HEK293 (cell line): Measurements from ENCODE around the gene KANK3.

Source experiments
- BCL11B ChIP-seq: fragments of 450-650 bp; formaldehyde crosslinking; IDR thresholded peaks from 2 replicates; pipeline ENCODE4 v1.5.1; 2016; ENCODE audit warnings: low read depth, missing biosample characterization, missing genetic modification characterization
- GFI1B ChIP-seq: fragments of 450-650 bp; formaldehyde crosslinking; IDR thresholded peaks from 2 replicates; pipeline ENCODE4 v1.5.1; 2016; ENCODE audit warnings: missing biosample characterization, missing genetic modification characterization
- GLIS2 ChIP-seq: fragments of 450-650 bp; formaldehyde crosslinking; IDR thresholded peaks from 2 replicates; pipeline ENCODE4 v1.5.1; 2016; ENCODE audit warnings: missing biosample characterization, missing genetic modification characterization
- KLF1 ChIP-seq: fragments of 450-650 bp; formaldehyde crosslinking; IDR thresholded peaks from 2 replicates; pipeline ENCODE4 v1.5.1; 2016; ENCODE audit warnings: missing biosample characterization, missing genetic modification characterization
- KLF16 ChIP-seq: fragments of 450-650 bp; formaldehyde crosslinking; IDR thresholded peaks from 2 replicates; pipeline ENCODE4 v1.5.1; 2017; ENCODE audit warnings: missing biosample characterization, missing genetic modification characterization
- KLF8 ChIP-seq: fragments of 450-650 bp; formaldehyde crosslinking; IDR thresholded peaks from 2 replicates; pipeline ENCODE4 v1.5.1; 2016; ENCODE audit warnings: missing biosample characterization, missing genetic modification characterization
- RBAK ChIP-seq: fragments of 450-650 bp; formaldehyde crosslinking; IDR thresholded peaks from 2 replicates; pipeline ENCODE4 v1.5.1; 2016; ENCODE audit warnings: missing biosample characterization, missing genetic modification characterization
- REST ChIP-seq: fragments of 450-650 bp; formaldehyde crosslinking; IDR thresholded peaks from 2 replicates; pipeline ENCODE4 v1.5.1; 2016; ENCODE audit warnings: missing biosample characterization, missing genetic modification characterization
- SP3 ChIP-seq: fragments of 450-650 bp; formaldehyde crosslinking; IDR thresholded peaks from 2 replicates; pipeline ENCODE4 v1.5.1; 2016; ENCODE audit warnings: missing biosample characterization, missing genetic modification characterization
- TSHZ1 ChIP-seq: fragments of 450-650 bp; formaldehyde crosslinking; IDR thresholded peaks from 2 replicates; pipeline ENCODE4 v1.5.1; 2016; ENCODE audit warnings: missing biosample characterization, missing genetic modification characterization, borderline replicate concordance
- ZNF16 ChIP-seq: fragments of 450-650 bp; formaldehyde crosslinking; IDR thresholded peaks from 2 replicates; pipeline ENCODE4 v1.5.1; 2016; ENCODE audit warnings: low read depth, missing biosample characterization, missing genetic modification characterization
- ZNF184 ChIP-seq: fragments of 450-650 bp; IDR thresholded peaks from 2 replicates; pipeline ENCODE4 v1.5.1; 2018; ENCODE audit warnings: missing biosample characterization, mild to moderate bottlenecking, missing genetic modification characterization
- ZNF239 ChIP-seq: fragments of 450-650 bp; formaldehyde crosslinking; IDR thresholded peaks from 2 replicates; pipeline ENCODE4 v1.5.1; 2016; ENCODE audit warnings: missing biosample characterization, missing genetic modification characterization
- ZNF311 ChIP-seq: fragments of 450-650 bp; formaldehyde crosslinking; IDR thresholded peaks from 2 replicates; pipeline ENCODE4 v1.5.1; 2017; ENCODE audit warnings: missing biosample characterization, missing genetic modification characterization, borderline replicate concordance
- ZNF335 ChIP-seq: fragments of 450-650 bp; formaldehyde crosslinking; conservative IDR thresholded peaks from 2 replicates; pipeline ENCODE4 v1.5.1; 2016; ENCODE audit warnings: missing biosample characterization, missing genetic modification characterization
- ZNF366 ChIP-seq: fragments of 450-650 bp; formaldehyde crosslinking; conservative IDR thresholded peaks from 2 replicates; pipeline ENCODE4 v1.5.1; 2016; ENCODE audit warnings: missing biosample characterization, missing genetic modification characterization
- ZNF423 ChIP-seq: fragments of 450-650 bp; formaldehyde crosslinking; IDR thresholded peaks from 2 replicates; pipeline ENCODE4 v1.5.1; 2016; ENCODE audit warnings: missing biosample characterization, missing genetic modification characterization
- ZNF561 ChIP-seq: fragments of 450-650 bp; IDR thresholded peaks from 2 replicates; pipeline ENCODE4 v1.5.1; 2018; ENCODE audit warnings: missing biosample characterization, missing genetic modification characterization, borderline replicate concordance
- ZNF623 ChIP-seq: fragments of 450-650 bp; formaldehyde crosslinking; IDR thresholded peaks from 2 replicates; pipeline ENCODE4 v1.5.1; 2016; ENCODE audit warnings: missing biosample characterization, missing genetic modification characterization
- ZNF664 ChIP-seq: fragments of 450-650 bp; formaldehyde crosslinking; IDR thresholded peaks from 2 replicates; pipeline ENCODE4 v1.5.1; 2016; ENCODE audit warnings: missing biosample characterization, missing genetic modification characterization
- ZNF768 ChIP-seq: fragments of 450-650 bp; formaldehyde crosslinking; IDR thresholded peaks from 2 replicates; pipeline ENCODE4 v1.5.1; 2018; ENCODE audit warnings: missing biosample characterization, mild to moderate bottlenecking, missing genetic modification characterization
- ZNF777 ChIP-seq: fragments of 450-650 bp; formaldehyde crosslinking; IDR thresholded peaks from 2 replicates; pipeline ENCODE4 v1.5.1; 2017; ENCODE audit warnings: missing biosample characterization, missing genetic modification characterization, borderline replicate concordance
- ZSCAN30 ChIP-seq: fragments of 450-650 bp; IDR thresholded peaks from 2 replicates; pipeline ENCODE4 v1.5.1; 2018; ENCODE audit warnings: missing biosample characterization, mild to moderate bottlenecking, missing genetic modification characterization, moderate library complexity
- ZSCAN4 ChIP-seq: fragments of 450-650 bp; formaldehyde crosslinking; IDR thresholded peaks from 2 replicates; pipeline ENCODE4 v1.5.1; 2017; ENCODE audit warnings: missing biosample characterization, missing genetic modification characterization
- ZSCAN5A ChIP-seq: fragments of 450-650 bp; formaldehyde crosslinking; IDR thresholded peaks from 2 replicates; pipeline ENCODE4 v1.5.1; 2016; ENCODE audit warnings: missing biosample characterization, missing genetic modification characterization
- TF ChIP-seq, protein P1 (sequence below): fragments of 450-650 bp; formaldehyde crosslinking; IDR thresholded peaks from 2 replicates; pipeline ENCODE4 v1.5.1; 2016; ENCODE audit warnings: missing biosample characterization, missing genetic modification characterization

The KANK3 gene

DNA sequence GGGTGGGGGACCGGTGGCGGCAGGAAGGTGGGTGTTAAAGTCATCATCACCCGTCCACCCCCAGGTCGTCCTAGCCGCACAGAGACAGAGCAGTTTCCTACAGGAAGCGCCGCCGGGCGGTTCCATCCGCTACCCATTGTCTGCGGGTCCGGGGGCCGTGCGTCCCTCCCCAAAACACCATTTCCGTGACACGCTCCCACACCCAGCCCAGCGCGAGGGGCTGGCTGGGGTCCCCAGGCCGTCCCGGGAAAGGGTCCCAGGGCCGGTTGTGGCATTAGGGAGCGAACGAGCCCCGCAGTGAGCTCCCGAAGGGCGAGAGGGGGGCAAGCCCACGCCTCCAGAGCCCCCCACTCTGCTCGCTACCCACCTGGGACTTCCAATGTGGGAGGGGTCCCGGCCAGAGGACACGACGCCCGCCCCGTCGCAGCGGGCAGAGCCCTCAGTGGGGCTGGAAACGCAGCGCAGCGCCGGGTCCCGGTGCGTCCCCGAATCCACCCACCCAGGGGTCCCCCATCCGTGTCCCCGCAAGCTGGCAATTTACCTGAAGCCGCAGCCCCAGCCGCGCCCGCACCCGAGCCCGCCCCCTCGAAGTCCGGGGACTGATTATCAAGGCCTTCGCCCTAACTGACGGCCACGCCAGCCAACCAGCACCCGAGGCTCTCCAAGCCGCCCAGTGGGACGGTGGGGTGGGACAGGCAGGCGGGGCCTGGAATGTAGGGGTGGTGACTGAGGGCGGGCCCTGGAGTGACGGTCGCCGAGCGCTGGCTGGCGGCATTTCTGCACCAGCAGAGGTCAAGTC, at the start of gene KANK3 (continued):
- TF ChIP-seq GFI1B (tag by site-specific recombination) = no peak
- TF ChIP-seq ZNF239 = no peak
- TF ChIP-seq GLIS2 (tag by site-specific recombination) = 0 out of 2 replicates have a peak, but pooled peaks have one; percentile 33
- no peak for TF ChIP-seq ZNF423
- no peak for TF ChIP-seq ZNF366 (tag by site-specific recombination)
- no peak for TF ChIP-seq ZNF768
- TF ChIP-seq BCL11B (tag by site-specific recombination) = no peak
- no peak for TF ChIP-seq ZSCAN30 (tag by site-specific recombination)
- no peak for TF ChIP-seq RBAK (tag by site-specific recombination)
- TF ChIP-seq, protein P1, sequence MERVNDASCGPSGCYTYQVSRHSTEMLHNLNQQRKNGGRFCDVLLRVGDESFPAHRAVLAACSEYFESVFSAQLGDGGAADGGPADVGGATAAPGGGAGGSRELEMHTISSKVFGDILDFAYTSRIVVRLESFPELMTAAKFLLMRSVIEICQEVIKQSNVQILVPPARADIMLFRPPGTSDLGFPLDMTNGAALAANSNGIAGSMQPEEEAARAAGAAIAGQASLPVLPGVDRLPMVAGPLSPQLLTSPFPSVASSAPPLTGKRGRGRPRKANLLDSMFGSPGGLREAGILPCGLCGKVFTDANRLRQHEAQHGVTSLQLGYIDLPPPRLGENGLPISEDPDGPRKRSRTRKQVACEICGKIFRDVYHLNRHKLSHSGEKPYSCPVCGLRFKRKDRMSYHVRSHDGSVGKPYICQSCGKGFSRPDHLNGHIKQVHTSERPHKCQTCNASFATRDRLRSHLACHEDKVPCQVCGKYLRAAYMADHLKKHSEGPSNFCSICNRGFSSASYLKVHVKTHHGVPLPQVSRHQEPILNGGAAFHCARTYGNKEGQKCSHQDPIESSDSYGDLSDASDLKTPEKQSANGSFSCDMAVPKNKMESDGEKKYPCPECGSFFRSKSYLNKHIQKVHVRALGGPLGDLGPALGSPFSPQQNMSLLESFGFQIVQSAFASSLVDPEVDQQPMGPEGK (tag by site-specific recombination) = peak; percentile 63
- TF ChIP-seq ZNF311 (tag by site-specific recombination) = no peak
- no peak for TF ChIP-seq ZNF623 (tag by site-specific recombination)
- no peak for TF ChIP-seq ZSCAN4 (tag by site-specific recombination)
- 0 out of 2 replicates have a peak, but pooled peaks have one; percentile 13 for TF ChIP-seq ZNF335
- TF ChIP-seq REST = no peak
- peak; percentile 91; the same call in 1 of the 2 replicates for TF ChIP-seq ZNF777 (tag by site-specific recombination)
- TF ChIP-seq TSHZ1 = no peak
- TF ChIP-seq KLF1 (tag by site-specific recombination) = peak; percentile 63
- no peak for TF ChIP-seq ZNF16
- TF ChIP-seq ZNF664 = no peak
- peak; percentile 93 for TF ChIP-seq SP3
- TF ChIP-seq KLF8 = peak; percentile 73; the same call in 1 of the 2 replicates
- TF ChIP-seq KLF16 (tag by site-specific recombination) = no peak
- TF ChIP-seq ZNF184 (tag by site-specific recombination) = no peak
- TF ChIP-seq ZNF561 (tag by site-specific recombination) = no peak
- no peak for TF ChIP-seq ZSCAN5A (tag by site-specific recombination)
